ENCODE results near the gene SCNN1B. TPM values are rescaled to one million over a fixed set of nuclear protein-coding genes. Genes with fewer than 3 reads are reported as not detected.

The SCNN1B gene
- total RNA-seq, 4 donors from 2014 or later = 0.66 to 2.7 (median 2.2) TPM

DNA sequence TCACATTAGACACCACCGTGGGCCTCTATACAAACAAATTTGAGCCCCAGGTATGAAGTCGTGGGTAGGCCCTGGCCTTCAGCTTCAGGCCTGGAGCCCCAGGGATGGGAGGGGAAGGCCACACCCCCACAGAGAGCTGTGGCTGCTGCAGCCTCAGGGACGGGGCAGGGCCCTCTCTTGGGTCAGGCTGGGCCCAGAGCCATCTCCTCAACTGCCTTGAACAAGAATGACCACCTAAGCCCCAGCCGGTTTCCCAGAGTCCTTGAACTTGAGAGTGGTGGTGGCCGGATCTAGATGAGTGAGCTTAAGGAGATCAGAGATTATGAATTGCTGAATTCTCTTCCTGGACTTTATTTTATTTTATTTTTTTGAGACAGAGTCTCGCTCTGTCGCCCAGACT lies 18.6 kb downstream of the SCNN1B start:
- Histone ChIP-seq H3K36me3 (no peaks in the 10 kb centered on the region), H3K9me3 (no peaks in the 10 kb centered on the region), H3K27me3 (no peaks in the 10 kb centered on the region), H3K4me3 (no peak overlapping the region), H3K27ac (no peak overlapping the region), H3K4me1 (no peaks in the 10 kb centered on the region)
- TF ChIP-seq EP300 (IDR thresholded peaks at IDR 0.05) (no peak), POLR2A (IDR thresholded peaks at IDR 0.05) (no peak)
- TF ChIP-seq, protein P1, sequence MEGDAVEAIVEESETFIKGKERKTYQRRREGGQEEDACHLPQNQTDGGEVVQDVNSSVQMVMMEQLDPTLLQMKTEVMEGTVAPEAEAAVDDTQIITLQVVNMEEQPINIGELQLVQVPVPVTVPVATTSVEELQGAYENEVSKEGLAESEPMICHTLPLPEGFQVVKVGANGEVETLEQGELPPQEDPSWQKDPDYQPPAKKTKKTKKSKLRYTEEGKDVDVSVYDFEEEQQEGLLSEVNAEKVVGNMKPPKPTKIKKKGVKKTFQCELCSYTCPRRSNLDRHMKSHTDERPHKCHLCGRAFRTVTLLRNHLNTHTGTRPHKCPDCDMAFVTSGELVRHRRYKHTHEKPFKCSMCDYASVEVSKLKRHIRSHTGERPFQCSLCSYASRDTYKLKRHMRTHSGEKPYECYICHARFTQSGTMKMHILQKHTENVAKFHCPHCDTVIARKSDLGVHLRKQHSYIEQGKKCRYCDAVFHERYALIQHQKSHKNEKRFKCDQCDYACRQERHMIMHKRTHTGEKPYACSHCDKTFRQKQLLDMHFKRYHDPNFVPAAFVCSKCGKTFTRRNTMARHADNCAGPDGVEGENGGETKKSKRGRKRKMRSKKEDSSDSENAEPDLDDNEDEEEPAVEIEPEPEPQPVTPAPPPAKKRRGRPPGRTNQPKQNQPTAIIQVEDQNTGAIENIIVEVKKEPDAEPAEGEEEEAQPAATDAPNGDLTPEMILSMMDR (IDR thresholded peaks at IDR 0.05) = no peak
- DNase-seq (ENCODE audit: low spot score in 2 of 2) = no peak
- WGBS, 2 donors = 73% methylated on average over 7 of the region's 7 CpGs

DNA sequence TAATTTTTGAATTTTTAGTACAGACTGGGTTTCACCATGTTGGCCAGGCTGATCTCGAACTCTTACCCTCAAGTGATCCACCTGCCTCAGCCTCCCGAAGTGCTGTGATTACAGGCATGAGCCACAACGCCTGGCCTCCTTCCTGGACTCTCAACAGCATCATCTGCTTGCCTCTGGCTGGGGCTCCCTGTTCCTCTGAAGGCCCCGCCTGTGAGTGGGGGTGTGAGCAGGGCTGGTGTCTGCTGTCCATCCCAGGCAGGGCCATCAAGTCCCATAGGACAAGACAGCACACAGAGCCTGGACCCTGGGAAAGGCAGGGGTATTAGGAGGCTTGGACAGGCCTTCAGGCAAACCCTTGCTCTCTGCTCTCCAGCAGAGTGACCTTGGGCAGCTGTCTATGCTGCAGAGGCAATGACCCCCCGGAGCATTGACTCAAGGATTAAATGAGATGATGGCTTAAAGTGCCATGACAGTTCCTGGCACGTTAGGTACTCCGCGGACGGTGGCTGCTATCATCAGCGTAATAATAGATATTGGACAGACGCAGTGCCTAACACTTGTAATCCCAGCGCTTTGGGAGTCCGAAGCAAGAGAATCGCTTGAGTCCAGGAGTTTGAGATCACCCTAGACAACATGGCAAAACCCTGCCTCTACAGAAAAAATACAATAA lies 19.2 kb downstream of the SCNN1B start:
- no peaks in the 10 kb centered on the region for H3K4me1 ChIP-seq
- WGBS, 2 donors = 88 to 90% methylated on average over 14 of the region's 14 CpGs
- no peaks in the 10 kb centered on the region for H3K9me3 ChIP-seq
- H3K4me3 ChIP-seq = no peak overlapping the region
- H3K36me3 ChIP-seq = no peaks in the 10 kb centered on the region
- no peaks in the 10 kb centered on the region for H3K27me3 ChIP-seq
- TF ChIP-seq, protein P1 (IDR thresholded peaks at IDR 0.05) = no peak
- TF ChIP-seq POLR2A (IDR thresholded peaks at IDR 0.05) = no peak
- TF ChIP-seq EP300 (IDR thresholded peaks at IDR 0.05) = no peak
- DNase-seq (ENCODE audit: low spot score in 2 of 2) = no peak
- H3K27ac ChIP-seq = no peak overlapping the region

DNA sequence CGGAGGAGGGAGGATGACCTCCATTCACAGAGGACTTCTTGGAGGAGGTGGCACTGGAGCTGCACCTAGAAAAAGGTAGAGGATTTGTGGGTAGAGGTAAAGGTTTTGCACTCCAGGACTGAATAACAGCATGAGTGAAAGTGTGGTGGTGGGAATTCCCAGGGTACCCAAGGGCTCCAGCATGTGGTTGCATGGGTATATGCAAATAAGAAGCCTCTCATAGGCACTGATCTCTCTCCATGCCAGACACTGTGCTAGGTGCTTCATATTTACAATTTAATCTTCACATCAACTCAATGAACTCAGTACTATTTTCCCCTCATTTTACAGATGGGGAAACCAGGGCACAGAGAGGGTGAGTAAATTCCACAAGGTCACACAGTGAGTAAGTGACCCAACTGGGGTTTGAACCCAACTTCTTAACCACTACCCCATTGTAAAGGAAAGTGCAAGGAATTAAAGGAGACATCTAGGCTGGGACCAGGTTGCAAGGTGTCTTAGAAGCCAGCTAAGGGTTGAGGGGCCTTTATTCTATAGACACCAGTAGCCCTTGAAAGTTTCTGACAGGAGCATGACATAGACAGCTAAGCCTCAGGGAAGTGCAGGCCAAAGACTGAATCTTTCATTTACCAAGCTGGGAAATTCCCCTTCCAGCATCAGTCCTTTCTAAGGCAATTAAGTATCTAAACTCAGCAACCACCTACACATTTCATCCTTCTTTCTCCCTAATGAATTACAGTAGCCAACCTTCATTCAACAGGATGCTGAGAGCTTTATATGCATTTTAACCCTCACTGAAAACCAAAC lies 21.3 kb downstream of the SCNN1B start:
- H3K9me3 ChIP-seq = peaks cover 0 to 3% (median 0%) of the 10 kb centered on the region in 4 donors
- TF ChIP-seq EP300 (IDR thresholded peaks at IDR 0.05) (no peak), POLR2A (IDR thresholded peaks at IDR 0.05) (no peak)
- TF ChIP-seq, protein P1 (IDR thresholded peaks at IDR 0.05) = no peak
- no peak overlapping the region for H3K27ac ChIP-seq
- no peaks in the 10 kb centered on the region for H3K36me3 ChIP-seq
- no peak overlapping the region for H3K4me3 ChIP-seq
- WGBS, 2 donors = 70 to 92% methylated on average over 1 of the region's 1 CpG
- H3K4me1 ChIP-seq = no peaks in the 10 kb centered on the region
- no peaks in the 10 kb centered on the region for H3K27me3 ChIP-seq
- DNase-seq (ENCODE audit: low spot score in 2 of 2) = no peak

DNA sequence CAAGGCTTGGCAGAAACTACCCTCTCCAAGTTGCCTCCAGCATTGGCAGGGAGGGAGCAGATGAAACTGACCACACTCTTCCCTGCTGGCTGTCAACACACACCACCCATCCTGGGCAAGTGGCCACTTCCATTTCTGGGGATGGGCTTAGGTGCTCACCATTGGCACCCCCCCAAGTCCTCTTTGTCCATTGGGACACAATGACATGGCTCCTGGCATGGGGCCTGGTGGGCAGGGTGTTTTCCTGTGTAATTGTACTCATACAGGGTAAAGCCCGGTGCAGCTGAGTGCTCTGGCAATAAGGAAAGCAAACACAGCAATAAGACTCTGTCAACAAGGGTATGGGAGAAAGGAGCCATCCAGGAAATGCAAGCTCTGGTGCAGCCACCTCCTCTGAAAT lies 22.6 kb downstream of the SCNN1B start:
- 33 to 47% methylated on average over 1 of the region's 1 CpG for WGBS, 2 donors
- Histone ChIP-seq H3K27me3 (no peaks in the 10 kb centered on the region), H3K27ac (no peak overlapping the region), H3K9me3 (peaks cover 0 to 3% (median 0%) of the 10 kb centered on the region in 4 donors), H3K4me3 (no peak overlapping the region), H3K4me1 (no peaks in the 10 kb centered on the region), H3K36me3 (no peaks in the 10 kb centered on the region)
- TF ChIP-seq EP300 (IDR thresholded peaks at IDR 0.05) (no peak), POLR2A (IDR thresholded peaks at IDR 0.05) (no peak)
- TF ChIP-seq, protein P1 (IDR thresholded peaks at IDR 0.05) = no peak
- peak in 1 of 2 donors; percentile 9 for DNase-seq (ENCODE audit: low spot score in 2 of 2)

DNA sequence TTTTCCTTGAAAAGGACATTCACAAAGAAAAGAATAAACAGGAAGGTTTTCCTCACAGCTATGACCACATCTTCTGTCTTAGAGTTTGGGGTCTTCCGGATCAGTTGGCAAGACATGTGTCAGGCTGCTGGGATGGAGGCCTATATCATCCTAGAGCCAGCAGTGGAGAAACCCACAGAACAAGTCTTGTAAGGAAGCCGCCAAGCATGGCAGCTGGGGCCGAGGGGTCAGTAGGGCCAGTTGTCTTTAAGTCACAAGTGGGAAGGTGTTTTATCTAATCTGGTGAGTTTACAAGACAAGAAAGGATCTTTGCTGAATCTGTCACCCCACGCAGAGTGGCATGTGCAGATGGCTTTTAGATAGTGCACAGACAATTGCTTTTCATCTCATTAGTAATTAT lies 25.7 kb downstream of the SCNN1B start:
- H3K27me3 ChIP-seq = no peaks in the 10 kb centered on the region
- H3K4me1 ChIP-seq = no peaks in the 10 kb centered on the region
- peaks cover 0 to 3% (median 0%) of the 10 kb centered on the region in 4 donors for H3K9me3 ChIP-seq
- no peak overlapping the region for H3K4me3 ChIP-seq
- WGBS, 2 donors = 73 to 85% methylated on average over 4 of the region's 4 CpGs
- TF ChIP-seq, protein P1 (IDR thresholded peaks at IDR 0.05) = no peak
- no peak for TF ChIP-seq POLR2A (IDR thresholded peaks at IDR 0.05)
- TF ChIP-seq EP300 (IDR thresholded peaks at IDR 0.05) = no peak
- no peaks in the 10 kb centered on the region for H3K36me3 ChIP-seq
- no peak for DNase-seq (ENCODE audit: low spot score in 2 of 2)
- H3K27ac ChIP-seq = no peak overlapping the region

All from tibial nerve (tissue), 4 donors.